Immature natural killer cell (primary cell): ENCODE measurements around the gene CACNA2D3. TPM values are rescaled to one million over a fixed set of nuclear protein-coding genes. Genes with fewer than 3 reads are reported as not detected.

Source experiments
- DNase-seq, 3 donors: peaks; one replicate each; pipeline ENCODE4 v3.0.0; 2022; ENCODE audit warnings: mixed read lengths in 1 of 3
- H3K27ac Mint-ChIP-seq, 6 donors: one replicate each; pipeline ENCODE4 v1.8.0; 2020; ENCODE audit warnings: mixed read lengths in 6 of 6, mild to moderate bottlenecking in 5 of 6, inconsistent platforms in 4 of 6, moderate library complexity in 3 of 6
- H3K27me3 Mint-ChIP-seq, 3 donors: one replicate each; pipeline ENCODE4 v1.8.0; 2020 to 2021; ENCODE audit warnings: low read depth in 3 of 3, mild to moderate bottlenecking in 3 of 3, mixed read lengths in 3 of 3, moderate library complexity in 3 of 3, inconsistent platforms in 1 of 3
- H3K36me3 Mint-ChIP-seq, 3 donors: one replicate each; pipeline ENCODE4 v1.8.0; 2020; ENCODE audit warnings: mixed read lengths in 3 of 3, inconsistent platforms in 2 of 3, mild to moderate bottlenecking in 2 of 3
- H3K4me1 Mint-ChIP-seq, 2 donors: one replicate each; pipeline ENCODE4 v1.8.0; 2020; ENCODE audit warnings: inconsistent platforms in 2 of 2, mild to moderate bottlenecking in 2 of 2, mixed read lengths in 2 of 2, moderate library complexity in 1 of 2
- H3K4me3 Mint-ChIP-seq, 5 donors: one replicate each; pipeline ENCODE4 v1.8.0; 2020; ENCODE audit warnings: mild to moderate bottlenecking in 5 of 5, mixed read lengths in 5 of 5, inconsistent platforms in 3 of 5, moderate library complexity in 3 of 5
- H3K9me3 Mint-ChIP-seq, 6 donors: one replicate each; pipeline ENCODE4 v1.8.0; 2020; ENCODE audit warnings: mild to moderate bottlenecking in 6 of 6, mixed read lengths in 6 of 6, inconsistent platforms in 4 of 6, moderate library complexity in 3 of 6
- polyA plus RNA-seq, 3 donors: library from polyadenylated mRNA; unstranded; fragments of 300-500 nt; fragmentation: Illumina TruSeq; gene quantifications; one replicate each; pipeline ENCODE4 v1.2.3, GENCODE V29; 2021

The CACNA2D3 gene
- polyA plus RNA-seq, 3 donors from 2014 or later: 0.39 to 4.6 (median 0.77) TPM

GRCh38 chr3:54818486-54818885 is 696.1 kb downstream of the CACNA2D3 start:
- no peak for DNase-seq
- H3K27ac Mint-ChIP-seq: no peak overlapping the region
- peaks cover 0 to 14% (median 1%) of the 10 kb centered on the region in 6 donors for H3K9me3 Mint-ChIP-seq
- H3K4me3 Mint-ChIP-seq: no peak overlapping the region
- no peaks in the 10 kb centered on the region for H3K36me3 Mint-ChIP-seq
- H3K4me1 Mint-ChIP-seq: no peaks in the 10 kb centered on the region
- H3K27me3 Mint-ChIP-seq: peaks cover 0 to 11% (median 2%) of the 10 kb centered on the region in 3 donors

GRCh38 chr3:54818942-54819341 is 696.6 kb downstream of the CACNA2D3 start:
- peaks cover 0 to 12% (median 1%) of the 10 kb centered on the region in 6 donors for H3K9me3 Mint-ChIP-seq

GRCh38 chr3:54819946-54820345 is 697.6 kb downstream of the CACNA2D3 start:
- no peaks in the 10 kb centered on the region for H3K4me1 Mint-ChIP-seq
- no peaks in the 10 kb centered on the region for H3K36me3 Mint-ChIP-seq
- no peak overlapping the region for H3K27ac Mint-ChIP-seq
- no peak for DNase-seq
- H3K4me3 Mint-ChIP-seq: no peak overlapping the region
- peaks cover 0 to 11% (median 2%) of the 10 kb centered on the region in 3 donors for H3K27me3 Mint-ChIP-seq
- peaks cover 0 to 9% (median under 1%) of the 10 kb centered on the region in 6 donors for H3K9me3 Mint-ChIP-seq

More at GRCh38 chr3:54818942-54819341, 696.6 kb downstream of the CACNA2D3 start:
- no peaks in the 10 kb centered on the region for H3K4me1 Mint-ChIP-seq
- H3K27me3 Mint-ChIP-seq: peaks cover 0 to 11% (median 2%) of the 10 kb centered on the region in 3 donors
- H3K27ac Mint-ChIP-seq: no peak overlapping the region
- no peak overlapping the region for H3K4me3 Mint-ChIP-seq
- no peak for DNase-seq
- H3K36me3 Mint-ChIP-seq: no peaks in the 10 kb centered on the region

- peaks cover 0 to 6% (median under 1%) of the 10 kb centered on the region in 6 donors for H3K9me3 Mint-ChIP-seq
- H3K4me1 Mint-ChIP-seq: no peaks in the 10 kb centered on the region
- H3K4me3 Mint-ChIP-seq: no peak overlapping the region
- H3K36me3 Mint-ChIP-seq: no peaks in the 10 kb centered on the region
- H3K27ac Mint-ChIP-seq: no peak overlapping the region
- peaks cover 0 to 9% (median 2%) of the 10 kb centered on the region in 3 donors for H3K27me3 Mint-ChIP-seq
- no peak for DNase-seq
Measured at GRCh38 chr3:54822206-54822605, 699.9 kb downstream of the CACNA2D3 start.

- Mint-ChIP-seq H3K4me1 (no peaks in the 10 kb centered on the region), H3K36me3 (no peaks in the 10 kb centered on the region)
Measured at GRCh38 chr3:54826251-54826691, 703.9 kb downstream of the CACNA2D3 start.

GRCh38 chr3:54827056-54827687 is 704.8 kb downstream of the CACNA2D3 start:
- H3K27me3 Mint-ChIP-seq: peaks cover 0 to 3% (median 2%) of the 10 kb centered on the region in 3 donors
- H3K9me3 Mint-ChIP-seq: peaks cover 0 to 12% (median under 1%) of the 10 kb centered on the region in 6 donors
- no peaks in the 10 kb centered on the region for H3K4me1 Mint-ChIP-seq
- no peak overlapping the region for H3K4me3 Mint-ChIP-seq
- no peaks in the 10 kb centered on the region for H3K36me3 Mint-ChIP-seq
- no peak overlapping the region for H3K27ac Mint-ChIP-seq
- DNase-seq: no peak

More at GRCh38 chr3:54826251-54826691, 703.9 kb downstream of the CACNA2D3 start:
- Mint-ChIP-seq H3K4me3 (no peak overlapping the region), H3K27me3 (peaks cover 2 to 4% (median 3%) of the 10 kb centered on the region in 3 donors), H3K9me3 (peaks cover 0 to 10% (median 2%) of the 10 kb centered on the region in 6 donors), H3K27ac (no peak overlapping the region)
- no peak for DNase-seq

- H3K9me3 Mint-ChIP-seq: peaks cover 0 to 12% (median under 1%) of the 10 kb centered on the region in 6 donors
- H3K4me1 Mint-ChIP-seq: no peaks in the 10 kb centered on the region
- H3K27ac Mint-ChIP-seq: no peak overlapping the region
- peaks cover 0 to 3% (median 2%) of the 10 kb centered on the region in 3 donors for H3K27me3 Mint-ChIP-seq
- no peak overlapping the region for H3K4me3 Mint-ChIP-seq
- no peaks in the 10 kb centered on the region for H3K36me3 Mint-ChIP-seq
- DNase-seq: no peak
Measured at GRCh38 chr3:54827776-54828175, 705.4 kb downstream of the CACNA2D3 start.

GRCh38 chr3:54830658-54831057 is 708.3 kb downstream of the CACNA2D3 start:
- Mint-ChIP-seq H3K4me3 (no peak overlapping the region), H3K27ac (no peak overlapping the region), H3K4me1 (no peaks in the 10 kb centered on the region), H3K9me3 (peaks cover 0 to 12% (median under 1%) of the 10 kb centered on the region in 6 donors), H3K36me3 (no peaks in the 10 kb centered on the region), H3K27me3 (peaks cover 0 to 3% (median 2%) of the 10 kb centered on the region in 3 donors)
- DNase-seq: no peak

- Mint-ChIP-seq H3K27me3 (peaks cover 0 to 3% (median 2%) of the 10 kb centered on the region in 3 donors), H3K4me3 (no peak overlapping the region), H3K27ac (no peak overlapping the region), H3K9me3 (peaks cover 0 to 12% (median under 1%) of the 10 kb centered on the region in 6 donors), H3K36me3 (no peaks in the 10 kb centered on the region), H3K4me1 (no peaks in the 10 kb centered on the region)
- no peak for DNase-seq
Measured at GRCh38 chr3:54831112-54831511, 708.8 kb downstream of the CACNA2D3 start.

- Mint-ChIP-seq H3K9me3 (peaks cover 0 to 12% (median under 1%) of the 10 kb centered on the region in 6 donors), H3K4me3 (no peak overlapping the region), H3K36me3 (no peaks in the 10 kb centered on the region), H3K4me1 (no peaks in the 10 kb centered on the region), H3K27me3 (peaks cover 0 to 2% (median 0%) of the 10 kb centered on the region in 3 donors), H3K27ac (no peak overlapping the region)
- DNase-seq: no peak
Measured at GRCh38 chr3:54832876-54833275, 710.5 kb downstream of the CACNA2D3 start.

- Mint-ChIP-seq H3K27me3 (no peaks in the 10 kb centered on the region), H3K4me1 (no peaks in the 10 kb centered on the region), H3K27ac (no peak overlapping the region), H3K36me3 (no peaks in the 10 kb centered on the region), H3K9me3 (peaks cover 0 to 8% (median 0%) of the 10 kb centered on the region in 6 donors), H3K4me3 (no peak overlapping the region)
- DNase-seq: no peak
Measured at GRCh38 chr3:54835701-54836100, 713.3 kb downstream of the CACNA2D3 start.

GRCh38 chr3:54836871-54837270 is 714.5 kb downstream of the CACNA2D3 start:
- no peaks in the 10 kb centered on the region for H3K36me3 Mint-ChIP-seq
- H3K4me3 Mint-ChIP-seq: no peak overlapping the region
- H3K27ac Mint-ChIP-seq: no peak overlapping the region
- H3K27me3 Mint-ChIP-seq: no peaks in the 10 kb centered on the region
- DNase-seq: no peak
- peaks cover 0 to 6% (median 2%) of the 10 kb centered on the region in 6 donors for H3K9me3 Mint-ChIP-seq
- no peaks in the 10 kb centered on the region for H3K4me1 Mint-ChIP-seq

- Mint-ChIP-seq H3K9me3 (peaks cover 0 to 4% (median 0%) of the 10 kb centered on the region in 6 donors), H3K27me3 (no peaks in the 10 kb centered on the region), H3K4me1 (no peaks in the 10 kb centered on the region), H3K27ac (no peak overlapping the region), H3K36me3 (no peaks in the 10 kb centered on the region), H3K4me3 (no peak overlapping the region)
- DNase-seq: no peak
Measured at GRCh38 chr3:54837964-54838363, 715.6 kb downstream of the CACNA2D3 start.

GRCh38 chr3:54841471-54841870 is 719.1 kb downstream of the CACNA2D3 start:
- Mint-ChIP-seq H3K36me3 (no peaks in the 10 kb centered on the region), H3K4me1 (no peaks in the 10 kb centered on the region), H3K4me3 (no peak overlapping the region), H3K27ac (no peak overlapping the region), H3K27me3 (peaks cover 0 to 3% (median 2%) of the 10 kb centered on the region in 3 donors), H3K9me3 (peaks cover 0 to 4% (median 0%) of the 10 kb centered on the region in 6 donors)
- no peak for DNase-seq
